ENCODE measurements around the gene RNU1-3. TPM values are rescaled to one million over a fixed set of nuclear protein-coding genes. Genes with fewer than 3 reads are reported as not detected.

The RNU1-3 gene
- total and polyA plus RNA-seq, 2 of the 13 experiments (the other 11 are each of a cell fraction or from before 2014, with no cell fraction given) = under 0.01 to 11,018 TPM

- TF ChIP-seq POLR2AphosphoS2 (IDR thresholded peaks at IDR 0.05; ENCODE audit: low read depth, low read length) (no peak), MLXIP (CRISPR knock-in tag; IDR thresholded peaks at IDR 0.05; ENCODE audit: borderline replicate concordance) (no peak), ZNF703 (CRISPR knock-in tag; IDR thresholded peaks at IDR 0.05; ENCODE audit: borderline replicate concordance) (no peak), ARNTL (CRISPR knock-in tag; IDR thresholded peaks at IDR 0.05) (peak; percentile 40; the same call in 1 of the 2 replicates), PITX1 (CRISPR knock-in tag; IDR thresholded peaks at IDR 0.05) (0 out of 2 replicates have a peak, but pooled peaks have one; percentile 29), ZNF30 (CRISPR knock-in tag; IDR thresholded peaks at IDR 0.05) (no peak), ATF1 (CRISPR knock-in tag; IDR thresholded peaks at IDR 0.05) (peak; percentile 39; the same call in 1 of the 2 replicates), ARID3A (IDR thresholded peaks at IDR 0.05; ENCODE audit: low read depth, low read length) (0 out of 2 replicates have a peak, but pooled peaks have one; percentile 15), ZFYVE20 (CRISPR knock-in tag; IDR thresholded peaks at IDR 0.05; ENCODE audit: borderline replicate concordance, low read depth) (no peak)
Measured at GRCh38 chr1:16677552-16678431, 11.0 kb upstream of the RNU1-3 start (continued).

Data from HepG2 (cell line).